DOHH2 (cell line): ENCODE data around the gene SLC47A1.

Experiments used
- H3F3A ChIP-seq: fragments of 200-600 bp; sonication (generic), shearing (Covaris generic); 2 replicates; pipeline ENCODE4 v1.6.0; 2016; ENCODE audit warnings: antibody characterized with exemption, mild to moderate bottlenecking; ENCODE audit not compliant: control insufficient read depth, insufficient read depth
- H3K27ac ChIP-seq: fragments of 200-600 bp; sonication (generic); 2 replicates; pipeline ENCODE4 v1.5.1; 2014; ENCODE audit warnings: low read depth, mild to moderate bottlenecking, low read length, moderate library complexity
- H3K27me3 ChIP-seq: fragments of 200-600 bp; sonication (generic); 2 replicates; pipeline ENCODE4 v1.6.1; 2014; ENCODE audit warnings: mild to moderate bottlenecking, low read length, mixed read lengths; ENCODE audit not compliant: control insufficient read depth
- H3K36me3 ChIP-seq: fragments of 200-600 bp; sonication (generic); 2 replicates; pipeline ENCODE4 v1.6.1; 2014; ENCODE audit warnings: mild to moderate bottlenecking, low read length, moderate library complexity, mixed read lengths; ENCODE audit not compliant: control insufficient read depth
- H3K4me1 ChIP-seq: fragments of 200-600 bp; sonication (generic); 2 replicates; pipeline ENCODE4 v1.6.1; 2014; ENCODE audit warnings: mild to moderate bottlenecking, low read length, mixed read lengths; ENCODE audit not compliant: control insufficient read depth
- H3K4me2 ChIP-seq: fragments of 200-600 bp; sonication (generic); 2 replicates; pipeline ENCODE4 v1.6.0; 2014; ENCODE audit warnings: mild to moderate bottlenecking, low read length, moderate library complexity
- H3K4me3 ChIP-seq: fragments of 200-600 bp; sonication (generic); 2 replicates; pipeline ENCODE4 v1.5.1; 2014; ENCODE audit warnings: mild to moderate bottlenecking, low read length, mixed read lengths
- H3K79me2 ChIP-seq: fragments of 200-600 bp; sonication (generic); 2 replicates; pipeline ENCODE4 v1.6.1; 2014; ENCODE audit warnings: mild to moderate bottlenecking, low read length, mixed read lengths; ENCODE audit not compliant: control insufficient read depth
- H3K9me2 ChIP-seq: fragments of 200-600 bp; sonication (generic); replicated peaks from 2 replicates; pipeline ENCODE4 v1.6.1; 2014; ENCODE audit warnings: mild to moderate bottlenecking, low read length, mixed read lengths; ENCODE audit not compliant: control insufficient read depth
- H3K9me3 ChIP-seq: fragments of 200-600 bp; sonication (generic); 2 replicates; pipeline ENCODE4 v1.6.1; 2014; ENCODE audit warnings: antibody characterized with exemption, low read length, mixed read lengths; ENCODE audit not compliant: control insufficient read depth, insufficient read depth
- H4K20me1 ChIP-seq: fragments of 200-600 bp; sonication (generic); 2 replicates; pipeline ENCODE4 v1.6.0; 2014; ENCODE audit warnings: low read depth, mild to moderate bottlenecking, antibody characterized with exemption, low read length, moderate library complexity; ENCODE audit not compliant: control insufficient read depth, insufficient read depth
- CTCF ChIP-seq: fragments of 200-600 bp; sonication (generic); IDR thresholded peaks from one replicate; pipeline ENCODE4 v1.5.1; 2014; ENCODE audit warnings: antibody characterized with exemption, mild to moderate bottlenecking, low read depth, low read length; ENCODE audit not compliant: poor library complexity, severe bottlenecking
- EZH2phosphoT487 ChIP-seq: fragments of 200-600 bp; sonication (generic); IDR thresholded peaks from 2 replicates; pipeline ENCODE4 v1.6.1; 2017; ENCODE audit warnings: borderline replicate concordance, mild to moderate bottlenecking, antibody characterized with exemption, low read length, moderate library complexity, mixed read lengths

The SLC47A1 gene

GRCh38 chr17:19565817-19566575, 32.3 kb downstream of the SLC47A1 start:
- TF ChIP-seq CTCF (no peak), EZH2phosphoT487 (no peak)

GRCh38 chr17:19567216-19568015, 33.8 kb downstream of the SLC47A1 start:
- Histone ChIP-seq H3K4me1 (no peaks in the 10 kb centered on the region), H3K9me3 (no peaks in the 10 kb centered on the region), H3K79me2 (no peaks in the 10 kb centered on the region), H4K20me1 (no peaks in the 10 kb centered on the region), H3K4me3 (no peak overlapping the region), H3K9me2 (no peaks in the 10 kb centered on the region), H3K4me2 (no peak overlapping the region), H3K27ac (no peak overlapping the region), H3K36me3 (no peaks in the 10 kb centered on the region), H3K27me3 (0 out of 2 replicates have a peak, but pooled peaks cover 5% of the 10 kb centered on the region), H3F3A (no peaks in the 10 kb centered on the region)
- TF ChIP-seq EZH2phosphoT487 (no peak), CTCF (no peak)

More at GRCh38 chr17:19565817-19566575, 32.3 kb downstream of the SLC47A1 start:
- Histone ChIP-seq H3K79me2 (no peaks in the 10 kb centered on the region), H3K9me2 (no peaks in the 10 kb centered on the region), H4K20me1 (no peaks in the 10 kb centered on the region), H3K9me3 (no peaks in the 10 kb centered on the region), H3K27me3 (0 out of 2 replicates have a peak, but pooled peaks cover 5% of the 10 kb centered on the region), H3K4me2 (no peak overlapping the region), H3K4me3 (no peak overlapping the region), H3K36me3 (no peaks in the 10 kb centered on the region), H3K4me1 (no peaks in the 10 kb centered on the region), H3F3A (no peaks in the 10 kb centered on the region), H3K27ac (no peak overlapping the region)

- no peak overlapping the region for H3K4me2 ChIP-seq
- H3K9me3 ChIP-seq: no peaks in the 10 kb centered on the region
- H3K4me3 ChIP-seq: no peak overlapping the region
- TF ChIP-seq EZH2phosphoT487 (no peak), CTCF (no peak)
- no peaks in the 10 kb centered on the region for H3K4me1 ChIP-seq
- 0 out of 2 replicates have a peak, but pooled peaks cover 5% of the 10 kb centered on the region for H3K27me3 ChIP-seq
- no peaks in the 10 kb centered on the region for H3K79me2 ChIP-seq
- H3K36me3 ChIP-seq: no peaks in the 10 kb centered on the region
- H3F3A ChIP-seq: no peaks in the 10 kb centered on the region
- no peaks in the 10 kb centered on the region for H4K20me1 ChIP-seq
- no peak overlapping the region for H3K27ac ChIP-seq
- H3K9me2 ChIP-seq: no peaks in the 10 kb centered on the region
Observed at GRCh38 chr17:19568016-19568350, 34.3 kb downstream of the SLC47A1 start.
